ENCODE results near the gene PSAP. TPM values are rescaled to one million over a fixed set of nuclear protein-coding genes. Genes with fewer than 3 reads are reported as not detected.

Gene PSAP
- total and polyA plus RNA-seq, 2 experiments from 2014 or later: 151 to 391 TPM

GRCh38 chr10:71819441-71819861, 31.6 kb downstream of the PSAP start:
- Mint-ChIP-seq H3K4me1 (peaks cover 4% of the 10 kb centered on the region; the same call in 1 of the 3 replicates), H3K9me3 (no peaks in the 10 kb centered on the region; the same call in 2 of the 3 replicates), H3K36me3 (ENCODE audit: low read depth) (peaks cover 86% of the 10 kb centered on the region), H3K4me3 (no peak overlapping the region), H3K27ac (no peak overlapping the region), H3K27me3 (ENCODE audit: insufficient read depth, low read depth, poor library complexity) (peaks cover 6% of the 10 kb centered on the region)
- TF ChIP-seq, protein P1, sequence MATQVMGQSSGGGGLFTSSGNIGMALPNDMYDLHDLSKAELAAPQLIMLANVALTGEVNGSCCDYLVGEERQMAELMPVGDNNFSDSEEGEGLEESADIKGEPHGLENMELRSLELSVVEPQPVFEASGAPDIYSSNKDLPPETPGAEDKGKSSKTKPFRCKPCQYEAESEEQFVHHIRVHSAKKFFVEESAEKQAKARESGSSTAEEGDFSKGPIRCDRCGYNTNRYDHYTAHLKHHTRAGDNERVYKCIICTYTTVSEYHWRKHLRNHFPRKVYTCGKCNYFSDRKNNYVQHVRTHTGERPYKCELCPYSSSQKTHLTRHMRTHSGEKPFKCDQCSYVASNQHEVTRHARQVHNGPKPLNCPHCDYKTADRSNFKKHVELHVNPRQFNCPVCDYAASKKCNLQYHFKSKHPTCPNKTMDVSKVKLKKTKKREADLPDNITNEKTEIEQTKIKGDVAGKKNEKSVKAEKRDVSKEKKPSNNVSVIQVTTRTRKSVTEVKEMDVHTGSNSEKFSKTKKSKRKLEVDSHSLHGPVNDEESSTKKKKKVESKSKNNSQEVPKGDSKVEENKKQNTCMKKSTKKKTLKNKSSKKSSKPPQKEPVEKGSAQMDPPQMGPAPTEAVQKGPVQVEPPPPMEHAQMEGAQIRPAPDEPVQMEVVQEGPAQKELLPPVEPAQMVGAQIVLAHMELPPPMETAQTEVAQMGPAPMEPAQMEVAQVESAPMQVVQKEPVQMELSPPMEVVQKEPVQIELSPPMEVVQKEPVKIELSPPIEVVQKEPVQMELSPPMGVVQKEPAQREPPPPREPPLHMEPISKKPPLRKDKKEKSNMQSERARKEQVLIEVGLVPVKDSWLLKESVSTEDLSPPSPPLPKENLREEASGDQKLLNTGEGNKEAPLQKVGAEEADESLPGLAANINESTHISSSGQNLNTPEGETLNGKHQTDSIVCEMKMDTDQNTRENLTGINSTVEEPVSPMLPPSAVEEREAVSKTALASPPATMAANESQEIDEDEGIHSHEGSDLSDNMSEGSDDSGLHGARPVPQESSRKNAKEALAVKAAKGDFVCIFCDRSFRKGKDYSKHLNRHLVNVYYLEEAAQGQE (IDR thresholded peaks at IDR 0.05; ENCODE audit: unreplicated experiment): no peak
- TF ChIP-seq ZNF462 (CRISPR knock-in tag; IDR thresholded peaks at IDR 0.05) (no peak), CREB1 (CRISPR knock-in tag; IDR thresholded peaks at IDR 0.05; ENCODE audit: low read depth) (no peak), POLR2AphosphoS5 (IDR thresholded peaks at IDR 0.05; ENCODE audit: low read depth) (no peak), JUNB (IDR thresholded peaks at IDR 0.05; ENCODE audit: unreplicated experiment) (no peak), ZNF114 (CRISPR knock-in tag; IDR thresholded peaks at IDR 0.05) (no peak), EZH2phosphoT487 (IDR thresholded peaks at IDR 0.05; ENCODE audit: unreplicated experiment) (no peak), EZH2 (IDR thresholded peaks at IDR 0.05; ENCODE audit: low read depth, unreplicated experiment) (no peak), STAT1 (IDR thresholded peaks at IDR 0.05; ENCODE audit: unreplicated experiment) (no peak)
- TF ChIP-seq, protein P2, sequence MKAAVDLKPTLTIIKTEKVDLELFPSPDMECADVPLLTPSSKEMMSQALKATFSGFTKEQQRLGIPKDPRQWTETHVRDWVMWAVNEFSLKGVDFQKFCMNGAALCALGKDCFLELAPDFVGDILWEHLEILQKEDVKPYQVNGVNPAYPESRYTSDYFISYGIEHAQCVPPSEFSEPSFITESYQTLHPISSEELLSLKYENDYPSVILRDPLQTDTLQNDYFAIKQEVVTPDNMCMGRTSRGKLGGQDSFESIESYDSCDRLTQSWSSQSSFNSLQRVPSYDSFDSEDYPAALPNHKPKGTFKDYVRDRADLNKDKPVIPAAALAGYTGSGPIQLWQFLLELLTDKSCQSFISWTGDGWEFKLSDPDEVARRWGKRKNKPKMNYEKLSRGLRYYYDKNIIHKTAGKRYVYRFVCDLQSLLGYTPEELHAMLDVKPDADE (IDR thresholded peaks at IDR 0.05): no peak
- TF ChIP-seq, protein P3, sequence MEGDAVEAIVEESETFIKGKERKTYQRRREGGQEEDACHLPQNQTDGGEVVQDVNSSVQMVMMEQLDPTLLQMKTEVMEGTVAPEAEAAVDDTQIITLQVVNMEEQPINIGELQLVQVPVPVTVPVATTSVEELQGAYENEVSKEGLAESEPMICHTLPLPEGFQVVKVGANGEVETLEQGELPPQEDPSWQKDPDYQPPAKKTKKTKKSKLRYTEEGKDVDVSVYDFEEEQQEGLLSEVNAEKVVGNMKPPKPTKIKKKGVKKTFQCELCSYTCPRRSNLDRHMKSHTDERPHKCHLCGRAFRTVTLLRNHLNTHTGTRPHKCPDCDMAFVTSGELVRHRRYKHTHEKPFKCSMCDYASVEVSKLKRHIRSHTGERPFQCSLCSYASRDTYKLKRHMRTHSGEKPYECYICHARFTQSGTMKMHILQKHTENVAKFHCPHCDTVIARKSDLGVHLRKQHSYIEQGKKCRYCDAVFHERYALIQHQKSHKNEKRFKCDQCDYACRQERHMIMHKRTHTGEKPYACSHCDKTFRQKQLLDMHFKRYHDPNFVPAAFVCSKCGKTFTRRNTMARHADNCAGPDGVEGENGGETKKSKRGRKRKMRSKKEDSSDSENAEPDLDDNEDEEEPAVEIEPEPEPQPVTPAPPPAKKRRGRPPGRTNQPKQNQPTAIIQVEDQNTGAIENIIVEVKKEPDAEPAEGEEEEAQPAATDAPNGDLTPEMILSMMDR (conservative IDR thresholded peaks at IDR 0.05; ENCODE audit: low read depth in 2 of 2): no peak
- Histone ChIP-seq H4K20me1 (replicated peaks; ENCODE audit: insufficient read depth) (no peaks in the 10 kb centered on the region; the same call in 1 of the 2 replicates), H3K27ac (ENCODE audit: low read depth) (no peak overlapping the region), H3K9me2 (ENCODE audit: insufficient read depth) (no peaks in the 10 kb centered on the region), H2AFZ (no peak overlapping the region), H3K27me3 (ENCODE audit: insufficient read depth) (no peaks in the 10 kb centered on the region), H3K79me2 (replicated peaks; ENCODE audit: insufficient read depth) (no peaks in the 10 kb centered on the region), H3F3A (replicated peaks; ENCODE audit: low read depth) (no peaks in the 10 kb centered on the region), H3K36me3 (ENCODE audit: insufficient read depth) (peaks cover 49% of the 10 kb centered on the region), H3K4me3 (no peak overlapping the region), H3K4me2 (no peak overlapping the region), H3K4me1 (ENCODE audit: insufficient read depth) (peaks cover 5% of the 10 kb centered on the region)
- ATAC-seq: no peak
- DNase-seq (ENCODE audit: low spot score): no peak
